Measurements from ENCODE around the gene SERPINB6. TPM values are rescaled to one million over a fixed set of nuclear protein-coding genes. Genes with fewer than 3 reads are reported as not detected.

Gene SERPINB6
- total and polyA plus RNA-seq, 9 of the 15 experiments (the other 6 are each of a cell fraction or from before 2014, with no cell fraction given) = 86.6 to 211 (median 143) TPM

- TF ChIP-seq NR2C1 (IDR thresholded peaks at IDR 0.05) (no peak), NR2C1 (tag; IDR thresholded peaks at IDR 0.05) (peak; percentile 78), HINFP (tag; conservative IDR thresholded peaks at IDR 0.05; ENCODE audit: low read depth) (peak; percentile 78; the same call in 1 of the 2 replicates), MCM2 (IDR thresholded peaks at IDR 0.05; ENCODE audit: low read depth) (no peak), ZNF407 (IDR thresholded peaks at IDR 0.05; ENCODE audit: low read depth) (no peak), SMAD1 (IDR thresholded peaks at IDR 0.05; ENCODE audit: low read depth, low read length, partially characterized antibody) (peak; percentile 29), RCOR1 (IDR thresholded peaks at IDR 0.05; ENCODE audit: borderline replicate concordance in 1 of 2, low read depth in 2 of 2, low read length in 2 of 2) (peak; percentile 31 to 91; a peak in 2 of 4 replicates), PCBP1 (IDR thresholded peaks at IDR 0.05; ENCODE audit: low read depth, low read length, poor library complexity, severe bottlenecking) (no peak), MTA1 (IDR thresholded peaks at IDR 0.05; ENCODE audit: borderline replicate concordance) (peak; percentile 20; the same call in 1 of the 2 replicates), MEF2A (IDR thresholded peaks at IDR 0.05; ENCODE audit: control insufficient read depth, low read depth, low read length) (0 out of 2 replicates have a peak, but pooled peaks have one; percentile 31), ARNT (IDR thresholded peaks at IDR 0.05) (peak in 1 of 2 experiments; percentile 72; a peak in 2 of 4 replicates), ZBTB12 (CRISPR knock-in tag; IDR thresholded peaks at IDR 0.05) (peak; percentile 72), STAT5A (IDR thresholded peaks at IDR 0.05; ENCODE audit: borderline replicate concordance, low read length) (peak; percentile 88), ZNF511 (CRISPR knock-in tag; IDR thresholded peaks at IDR 0.05) (no peak), IRF1 (CRISPR knock-in tag; IDR thresholded peaks at IDR 0.05; ENCODE audit: borderline replicate concordance) (no peak)
Observed at GRCh38 chr6:2990248-2990931, 19.0 kb upstream of the SERPINB6 start (continued).

Measured in K562 (cell line).